K562 (cell line): ENCODE measurements around the gene IGF2R. TPM values are rescaled to one million over a fixed set of nuclear protein-coding genes. Genes with fewer than 3 reads are reported as not detected.

Source experiments
- BRD4 ChIP-seq: fragments of 200-600 bp; sonication (generic); IDR thresholded peaks from 2 replicates; pipeline ENCODE4 v1.6.1; 2017; ENCODE audit warnings: inconsistent platforms
- CHAMP1 ChIP-seq: fragments of 450-650 bp; IDR thresholded peaks from 2 replicates; pipeline ENCODE4 v1.6.1; 2016; ENCODE audit warnings: mild to moderate bottlenecking
- DLX4 ChIP-seq: fragments of 250-450 bp; sonication (Bioruptor Pico); IDR thresholded peaks from 2 replicates; pipeline ENCODE4 v1.6.1; 2021; ENCODE audit warnings: mild to moderate bottlenecking
- EP300 ChIP-seq: IDR thresholded peaks from 2 replicates; pipeline ENCODE4 v1.6.1; 2012; ENCODE audit warnings: low read length, improper control_type of control experiment
- GABPB1 ChIP-seq: sonication (generic); formaldehyde crosslinking; IDR thresholded peaks from 2 replicates; pipeline ENCODE4 v1.8.0; 2022; ENCODE audit warnings: mild to moderate bottlenecking, missing genetic modification reagents
- GABPB2 ChIP-seq: fragments of 250-450 bp; sonication (Bioruptor Pico); conservative IDR thresholded peaks from 2 replicates; pipeline ENCODE4 v1.5.1; 2021; ENCODE audit warnings: mild to moderate bottlenecking
- NONO ChIP-seq, 2 experiments: fragments of 200-400 bp in 1 of 2; fragments of 450-650 bp in 1 of 2; formaldehyde crosslinking in 1 of 2; IDR thresholded peaks; 2 replicates each; pipeline ENCODE4 v1.6.1; 2017; ENCODE audit warnings: low read depth in 2 of 2, mild to moderate bottlenecking in 2 of 2, moderate library complexity in 2 of 2, low read length in 1 of 2
- PRDM10 ChIP-seq: fragments of 450-650 bp; IDR thresholded peaks from 2 replicates; pipeline ENCODE4 v1.6.1; 2018; ENCODE audit not compliant: partially characterized antibody
- TFAP4 ChIP-seq: sonication (generic); formaldehyde crosslinking; IDR thresholded peaks from 2 replicates; pipeline ENCODE4 v1.8.0; 2022; ENCODE audit warnings: missing genetic modification reagents, mild to moderate bottlenecking, moderate library complexity, borderline replicate concordance
- TSC22D4 ChIP-seq: fragments of 450-650 bp; IDR thresholded peaks from 2 replicates; pipeline ENCODE4 v1.6.1; 2016; ENCODE audit warnings: missing genetic modification characterization, missing biosample characterization, control low read depth
- ZFP36 ChIP-seq: fragments of 150-350 bp; IDR thresholded peaks from 2 replicates; pipeline ENCODE4 v1.6.1; 2018; ENCODE audit warnings: low read length, low read depth; ENCODE audit not compliant: partially characterized antibody
- ZNF280A ChIP-seq: fragments of 450-650 bp; IDR thresholded peaks from 2 replicates; pipeline ENCODE4 v1.6.1; 2018; ENCODE audit warnings: mild to moderate bottlenecking, low read depth; ENCODE audit not compliant: partially characterized antibody
- ZNF583 ChIP-seq: fragments of 250-450 bp; sonication (Bioruptor Pico); IDR thresholded peaks from 2 replicates; pipeline ENCODE4 v1.4.0; 2020
- ZNF695 ChIP-seq: fragments of 450-650 bp; formaldehyde crosslinking; IDR thresholded peaks from 2 replicates; pipeline ENCODE4 v1.4.0; 2020; ENCODE audit warnings: mild to moderate bottlenecking, moderate library complexity
- polyA plus RNA-seq, 8 experiments: library from polyadenylated mRNA; depleted of rRNA in 4 of 8; stranded (reverse) in 5 of 8; unstranded in 3 of 8; fragments of >200 nt; fragmentation: Nextera tagmentation in 2 of 8; fragmentation: Illumina TruSeq in 1 of 8; extraction: Ambion mirVana in 2 of 8; extraction: Trizol in 1 of 8; gene quantifications; 2 replicates each; pipeline versions ENCODE4 v1.2.1 to v1.2.3, GENCODE V29; 2011 to 2014; ENCODE audit warnings: inconsistent platforms in 1 of 8, missing spikeins in 1 of 8
- total RNA-seq, 7 experiments: library from RNA; depleted of rRNA in 6 of 7; stranded (reverse); fragments of >200 nt in 6 of 7; fragmentation: Illumina TruSeq in 2 of 7; extraction: Trizol in 2 of 7; gene quantifications; 2 replicates each; pipeline versions ENCODE4 v1.2.1 to v1.2.3, GENCODE V29; 2011 to 2021; ENCODE audit warnings: low replicate concordance in 1 of 7

The IGF2R gene
- total and polyA plus RNA-seq, 9 of the 15 experiments (the other 6 are each of a cell fraction or from before 2014, with no cell fraction given): 3.5 to 92.3 (median 34.5) TPM

GRCh38 chr6:159969921-159970320, 1.0 kb downstream of the IGF2R start (continued):
- TF ChIP-seq TSC22D4 (tag): no peak
- no peak for TF ChIP-seq ZNF280A
- TF ChIP-seq DLX4: no peak
- no peak for TF ChIP-seq TFAP4 (CRISPR knock-in tag)
- no peak for TF ChIP-seq ZFP36
- TF ChIP-seq NONO (IDR thresholded peaks at IDR 0.05; ENCODE audit: low read depth in 2 of 2, low read length in 1 of 2): no peak
- no peak for TF ChIP-seq BRD4
- TF ChIP-seq GABPB1 (CRISPR knock-in tag): no peak
- TF ChIP-seq EP300: no peak
- TF ChIP-seq GABPB2 (CRISPR knock-in tag): no peak
- TF ChIP-seq PRDM10: no peak
- no peak for TF ChIP-seq ZNF583 (CRISPR knock-in tag)
- no peak for TF ChIP-seq CHAMP1
- TF ChIP-seq ZNF695 (CRISPR knock-in tag): no peak
